MG63 (cell line): Measurements from ENCODE around the gene KHDC1L. TPM values are rescaled to one million over a fixed set of nuclear protein-coding genes. Genes with fewer than 3 reads are reported as not detected.

Experiments used
- DNase-seq: peaks from one replicate; pipeline ENCODE4 v3.0.0-alpha.2; 2020
- H3K27me3 ChIP-seq: fragments of 250-450 bp; sonication (Bioruptor Pico); 2 replicates; pipeline ENCODE4 v1.5.1; 2020; ENCODE audit warnings: mild to moderate bottlenecking, moderate library complexity
- H3K36me3 ChIP-seq: fragments of 250-450 bp; sonication (Bioruptor Pico); 2 replicates; pipeline ENCODE4 v1.5.1; 2020; ENCODE audit warnings: mild to moderate bottlenecking, moderate library complexity
- H3K4me3 ChIP-seq: fragments of 250-450 bp; sonication (Bioruptor Pico); 2 replicates; pipeline ENCODE4 v1.5.1; 2020; ENCODE audit warnings: mild to moderate bottlenecking, moderate library complexity
- H3K9me3 ChIP-seq: fragments of 250-450 bp; sonication (Bioruptor Pico); 2 replicates; pipeline ENCODE4 v1.5.1; 2020; ENCODE audit warnings: mild to moderate bottlenecking, moderate library complexity
- total RNA-seq: library from RNA; depleted of rRNA; stranded (reverse); fragments of >200 nt; shearing (Covaris generic); gene quantifications from 2 replicates; pipeline ENCODE4 v1.2.3, GENCODE V29; 2014; ENCODE audit warnings: low replicate concordance; rRNA removed

The KHDC1L gene
- total RNA-seq, 1 experiment from 2014 or later = not detected

DNA sequence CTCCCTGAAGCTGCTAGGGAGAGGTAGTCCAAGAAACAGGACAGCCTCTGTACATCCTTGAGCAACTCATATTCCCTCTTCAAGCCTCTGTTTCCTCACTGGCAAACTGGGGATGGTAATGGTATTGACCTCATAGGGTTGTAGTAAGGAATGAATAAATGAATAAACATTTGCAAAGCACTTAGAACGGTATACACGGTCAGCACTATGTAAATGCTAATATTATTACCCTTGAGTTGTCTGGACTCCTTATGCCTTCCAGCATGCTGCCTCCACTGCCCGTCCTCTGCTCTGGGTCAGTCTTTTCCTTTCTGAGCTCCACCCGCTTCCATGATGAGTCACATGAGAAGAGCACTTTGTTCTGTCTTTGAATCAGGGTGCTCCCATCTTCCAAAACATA lies 50.6 kb downstream of the KHDC1L start:
- no peaks in the 10 kb centered on the region for H3K27me3 ChIP-seq
- DNase-seq = no peak
- no peaks in the 10 kb centered on the region for H3K9me3 ChIP-seq
- H3K4me3 ChIP-seq = no peak overlapping the region
- H3K36me3 ChIP-seq = no peaks in the 10 kb centered on the region

Other genes with a start within 250 kb of the KHDC1L start
- gene KHDC1, start 37.7 kb upstream of the KHDC1L start, total RNA-seq = 2.3 and 3.5 TPM in 2 replicates
- not detected in 2 replicates for gene DPPA5, start 128.8 kb upstream of the KHDC1L start, total RNA-seq
- not detected in 2 replicates for gene KHDC3L, start 137.2 kb upstream of the KHDC1L start, total RNA-seq
- not detected in 2 replicates for gene OOEP, start 144.4 kb upstream of the KHDC1L start, total RNA-seq
- not detected in 2 replicates for gene DDX43, start 169.3 kb upstream of the KHDC1L start, total RNA-seq
- gene CGAS, start 226.8 kb upstream of the KHDC1L start, total RNA-seq = 14.0 and 18.8 TPM in 2 replicates
- 20.1 and 21.1 TPM in 2 replicates for gene MTO1, start 236.2 kb upstream of the KHDC1L start, total RNA-seq